NB4 (cell line): ENCODE data around the gene KLHL18.

ENCODE experiments used
- CTCF ChIP-seq: IDR thresholded peaks from one replicate; pipeline ENCODE4 v1.5.1; 2012; ENCODE audit warnings: low read depth, low read length
- MAX ChIP-seq: IDR thresholded peaks from 2 replicates; pipeline ENCODE4 v1.6.1; 2011; ENCODE audit warnings: low read depth, low read length
- MYC ChIP-seq: IDR thresholded peaks from 2 replicates; pipeline ENCODE4 v1.6.1; 2011; ENCODE audit warnings: low read depth, low read length
- POLR2A ChIP-seq: IDR thresholded peaks from 2 replicates; pipeline ENCODE4 v1.6.1; 2011; ENCODE audit warnings: mild to moderate bottlenecking; ENCODE audit not compliant: insufficient read length; ENCODE audit errors: extremely low read depth

- no peak for TF ChIP-seq CTCF
- no peak for TF ChIP-seq POLR2A
- no peak for TF ChIP-seq MYC
- no peak for TF ChIP-seq MAX
These were observed 14.0 kb downstream of the KLHL18 start for GRCh38 chr3:47296562-47297302.
